ENCODE data around the gene EVC.
"Not testable (repeated sequence)": the region's sequence is repeated elsewhere in the genome, so short reads cannot be mapped to it uniquely, and the experiment has no call there.

Gene EVC

GRCh38 chr4:5791654-5792053 lies 80.7 kb downstream of the EVC start:
- DNase-seq: no peak

DNA sequence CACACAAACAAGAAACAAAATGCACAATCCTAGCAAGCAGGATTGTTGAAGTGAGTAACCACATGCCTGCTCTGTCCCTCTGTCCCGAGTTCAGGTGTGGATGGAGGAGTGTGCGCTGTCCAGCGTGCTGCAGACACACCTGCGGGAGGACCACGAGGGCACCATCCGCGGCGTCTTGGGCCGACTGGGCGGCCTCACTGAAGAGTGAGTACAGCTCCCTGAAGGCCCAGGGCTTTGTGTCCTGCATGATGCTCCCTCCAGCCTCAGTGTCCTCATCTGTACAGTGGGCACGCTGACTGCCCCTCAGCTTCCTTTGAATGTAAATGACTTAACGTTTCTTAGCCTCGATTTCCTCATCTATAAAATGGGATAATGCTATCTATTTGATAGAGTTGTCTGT lies 82.5 kb downstream of the EVC start:
- DNase-seq: no peak

GRCh38 chr4:5795580-5795979 lies 84.6 kb downstream of the EVC start:
- no peak for DNase-seq

DNA sequence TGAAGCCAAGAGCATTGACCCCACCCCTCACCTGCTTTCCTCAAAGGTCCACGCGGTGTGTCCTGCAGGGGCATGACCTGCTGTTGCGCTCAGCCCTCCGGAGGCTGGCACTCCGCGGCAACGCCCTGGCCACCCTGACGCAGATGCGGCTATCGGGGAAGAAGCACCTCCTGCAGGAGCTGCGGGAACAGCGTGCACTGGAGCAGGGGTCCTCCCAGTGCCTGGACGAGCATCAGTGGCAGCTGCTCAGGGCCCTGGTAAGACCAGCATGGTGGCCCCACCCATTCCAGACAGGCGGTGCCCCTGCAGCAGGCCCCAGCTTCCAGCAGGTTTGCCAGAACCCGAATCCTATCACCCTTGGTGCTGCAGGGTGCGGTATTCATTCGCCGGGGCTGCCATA lies 86.0 kb downstream of the EVC start:
- no peak for DNase-seq

GRCh38 chr4:5797866-5798265 lies 86.9 kb downstream of the EVC start:
- no peak for DNase-seq

- DNase-seq: no peak
These were observed 87.5 kb downstream of the EVC start for GRCh38 chr4:5798462-5798861.

GRCh38 chr4:5798946-5799345 lies 87.9 kb downstream of the EVC start:
- DNase-seq: no peak

GRCh38 chr4:5799406-5799805 lies 88.4 kb downstream of the EVC start:
- no peak for DNase-seq

GRCh38 chr4:5800496-5800895 lies 89.5 kb downstream of the EVC start:
- DNase-seq: no peak

- no peak for DNase-seq
These were observed 90.7 kb downstream of the EVC start for GRCh38 chr4:5801696-5802095.

DNA sequence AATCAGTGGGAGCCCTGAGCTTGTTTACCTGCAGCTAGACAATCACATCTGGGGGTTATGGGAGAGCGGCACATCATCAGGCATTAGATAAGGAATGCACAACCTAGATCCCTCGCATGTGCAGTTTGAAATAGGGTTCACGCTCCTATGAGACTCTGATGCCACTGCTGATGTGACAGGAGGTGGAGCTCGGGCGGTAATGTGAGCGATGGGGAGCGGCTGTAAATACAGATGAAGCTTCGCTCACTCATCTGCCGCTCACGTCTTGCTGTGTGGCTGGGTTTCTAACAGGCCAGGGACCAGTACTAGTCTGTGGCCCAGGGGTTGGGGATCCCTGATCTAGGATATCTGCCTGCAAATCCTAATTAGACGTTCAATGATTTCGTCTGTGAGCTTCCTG lies 91.6 kb downstream of the EVC start:
- DNase-seq: no peak

- DNase-seq: no peak
These were observed 93.7 kb downstream of the EVC start for GRCh38 chr4:5804656-5805055.

- DNase-seq: no peak
These were observed 94.3 kb downstream of the EVC start for GRCh38 chr4:5805270-5805669.

DNA sequence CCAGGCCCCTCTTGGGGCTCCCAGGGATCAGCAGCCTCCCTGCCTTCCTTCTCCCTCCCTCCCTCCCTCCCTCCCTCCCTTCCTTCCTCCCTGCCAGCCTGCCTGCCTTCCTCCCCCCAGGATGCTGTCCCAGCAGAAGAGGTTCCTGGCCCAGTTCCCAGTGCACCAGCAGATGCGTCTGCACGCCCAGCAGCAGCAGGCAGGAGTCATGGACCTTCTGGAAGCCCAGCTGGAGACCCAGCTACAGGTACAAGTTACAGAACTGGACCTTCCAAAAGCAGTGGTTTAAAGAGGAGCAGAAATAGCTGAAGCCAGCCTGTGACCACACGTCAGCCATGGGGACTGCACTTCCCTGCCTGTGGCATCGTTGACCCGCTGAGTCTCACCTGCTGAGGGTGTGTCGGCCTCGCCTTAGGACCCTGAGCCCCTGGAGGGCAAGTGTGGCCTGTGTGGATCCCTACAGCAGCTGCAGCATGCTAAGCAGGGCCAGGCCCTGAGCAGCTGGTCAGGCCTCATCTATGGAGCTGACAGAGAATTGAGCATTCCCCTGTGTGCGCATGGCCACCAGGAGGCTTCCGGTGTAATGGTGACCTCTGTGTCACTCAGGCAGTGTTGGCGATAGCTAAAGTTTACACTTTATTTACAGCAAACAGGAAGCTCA lies 97.2 kb downstream of the EVC start:
- no peak for DNase-seq

DNA sequence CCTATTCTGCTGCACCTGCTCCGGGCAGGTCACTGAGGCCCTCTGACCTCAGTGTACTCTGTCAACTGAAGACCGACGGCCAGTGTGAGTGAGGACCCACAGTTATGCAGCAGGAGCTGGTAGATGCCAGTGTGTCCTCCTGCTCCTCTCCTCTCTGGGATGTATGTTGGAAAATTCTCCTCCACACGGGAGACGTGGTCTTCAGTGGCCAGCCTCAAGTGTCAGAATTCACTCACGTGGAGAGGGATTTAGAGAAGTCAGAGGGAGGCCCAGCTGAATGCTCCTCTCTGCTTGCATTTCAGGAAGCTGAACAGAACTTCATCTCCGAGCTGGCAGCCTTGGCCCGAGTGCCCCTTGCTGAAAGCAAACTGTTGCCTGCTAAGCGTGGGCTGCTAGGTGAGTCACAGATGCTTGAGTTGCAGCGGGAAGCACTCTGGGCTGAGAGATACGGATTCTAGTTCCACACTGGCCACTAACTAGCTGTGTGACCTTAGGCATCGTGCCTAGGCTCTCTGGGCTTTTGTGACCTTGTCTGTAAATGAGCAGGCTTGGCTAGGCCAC lies 98.3 kb downstream of the EVC start:
- no peak for DNase-seq

DNA sequence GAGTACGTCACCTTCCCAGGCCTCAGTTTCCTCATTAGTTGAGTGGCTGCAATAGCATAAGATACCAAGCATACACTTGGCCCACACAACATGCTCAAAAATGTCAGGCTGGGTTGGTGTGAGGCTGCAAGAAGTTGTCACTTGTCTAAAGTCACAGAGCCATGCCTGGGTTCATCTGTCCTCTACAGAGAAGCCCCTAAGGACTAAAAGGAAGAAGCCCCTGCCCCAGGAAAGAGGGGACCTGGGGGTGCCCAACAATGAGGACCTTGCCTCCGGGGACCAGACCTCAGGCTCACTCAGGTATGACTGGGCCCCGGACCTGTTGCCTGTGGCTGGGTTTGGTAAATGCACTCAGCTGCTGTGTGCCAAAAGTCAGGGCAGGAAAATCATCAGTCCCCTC lies 99.2 kb downstream of the EVC start:
- no peak for DNase-seq

GRCh38 chr4:5810770-5811430 lies 99.9 kb downstream of the EVC start:
- no peak for DNase-seq

GRCh38 chr4:5812057-5812456 lies 101.1 kb downstream of the EVC start:
- DNase-seq: not testable (repeated sequence)

- peak; percentile 36 for DNase-seq
These were observed 101.7 kb downstream of the EVC start for GRCh38 chr4:5812506-5813229.

DNA sequence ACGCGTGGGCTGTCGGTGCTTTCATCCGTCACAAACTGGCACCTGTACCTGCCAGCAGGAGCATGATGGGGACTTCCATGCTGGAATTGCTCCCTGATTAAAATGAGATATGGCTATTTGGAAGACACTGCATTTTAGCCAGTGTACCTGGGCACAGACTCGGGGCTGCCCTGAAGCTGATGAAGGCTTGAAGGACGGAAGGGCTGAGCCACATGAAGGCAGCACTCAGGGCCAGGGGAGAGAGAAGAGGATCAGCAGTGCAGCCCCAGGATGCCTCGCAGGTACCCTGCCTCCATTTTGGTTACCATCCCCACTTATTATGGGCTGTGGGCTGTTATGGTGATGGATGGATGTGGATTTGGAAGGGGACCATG lies 102.9 kb downstream of the EVC start:
- no peak for DNase-seq

DNA sequence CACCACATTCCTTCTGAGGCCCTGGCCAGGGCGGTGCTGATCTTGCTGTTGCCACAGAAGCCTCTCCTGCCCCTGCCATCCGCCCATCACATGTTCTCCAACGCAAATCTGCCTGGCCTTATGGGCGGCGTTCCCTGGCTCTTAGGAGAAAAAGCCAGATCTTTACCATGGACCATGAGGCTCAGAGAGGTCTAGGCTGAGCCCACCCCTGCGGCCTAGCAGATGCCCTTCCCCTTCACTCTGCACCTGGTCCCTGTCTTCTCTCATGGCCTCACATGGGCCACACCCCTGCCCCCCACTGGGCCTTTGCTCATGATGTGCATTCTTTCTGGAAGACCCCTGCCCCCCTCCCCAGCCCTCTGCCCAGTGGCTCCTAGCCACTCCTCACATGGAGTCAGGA lies 103.4 kb downstream of the EVC start:
- DNase-seq: no peak

- DNase-seq: no peak
These were observed 104.6 kb downstream of the EVC start for GRCh38 chr4:5815641-5816040.

- DNase-seq: no peak
These were observed 105.1 kb downstream of the EVC start for GRCh38 chr4:5816101-5816500.

- DNase-seq: no peak
These were observed 105.9 kb downstream of the EVC start for GRCh38 chr4:5816851-5817375.

Data from CD4-positive, alpha-beta T cell treated with Interleukin-4 for 4 hours (primary cell).